Fibroblast of lung (primary cell): ENCODE measurements around the gene NFKBIB.

Experiments
- CTCF ChIP-seq, 2 donors: IDR thresholded peaks in 1 of 2; conservative IDR thresholded peaks in 1 of 2; 1 replicate in 1 of 2; 2 replicates in 1 of 2; pipeline ENCODE4 v1.5.1; 2011 to 2012; ENCODE audit warnings: low read length in 2 of 2, control low read depth in 1 of 2, inconsistent platforms in 1 of 2, low read depth in 1 of 2, mild to moderate bottlenecking in 1 of 2
- EZH2 ChIP-seq: IDR thresholded peaks from 2 replicates; pipeline ENCODE4 v1.5.1; 2012; ENCODE audit warnings: low read length, control low read depth, mild to moderate bottlenecking; ENCODE audit errors: missing control alignments

GRCh38 chr19:38921420-38922274 is 21.9 kb downstream of the NFKBIB start:
- TF ChIP-seq CTCF (conservative IDR thresholded peaks at IDR 0.05 in 1 of 2, IDR thresholded peaks at IDR 0.05 in 1 of 2; ENCODE audit: low read depth in 1 of 2, low read length in 2 of 2) (no peak), EZH2 (no peak)
